Activated gamma-delta T cell treated with anti-CD3 and anti-CD28 coated beads, Interleukin-2, amount 50 U/mL, for 16 hours (primary cell): Measurements from ENCODE around the gene NWD2.

ENCODE experiments used
- DNase-seq: peaks from one replicate; pipeline ENCODE4 v3.0.0-alpha.2; 2020; ENCODE audit warnings: low read depth

The NWD2 gene

DNA sequence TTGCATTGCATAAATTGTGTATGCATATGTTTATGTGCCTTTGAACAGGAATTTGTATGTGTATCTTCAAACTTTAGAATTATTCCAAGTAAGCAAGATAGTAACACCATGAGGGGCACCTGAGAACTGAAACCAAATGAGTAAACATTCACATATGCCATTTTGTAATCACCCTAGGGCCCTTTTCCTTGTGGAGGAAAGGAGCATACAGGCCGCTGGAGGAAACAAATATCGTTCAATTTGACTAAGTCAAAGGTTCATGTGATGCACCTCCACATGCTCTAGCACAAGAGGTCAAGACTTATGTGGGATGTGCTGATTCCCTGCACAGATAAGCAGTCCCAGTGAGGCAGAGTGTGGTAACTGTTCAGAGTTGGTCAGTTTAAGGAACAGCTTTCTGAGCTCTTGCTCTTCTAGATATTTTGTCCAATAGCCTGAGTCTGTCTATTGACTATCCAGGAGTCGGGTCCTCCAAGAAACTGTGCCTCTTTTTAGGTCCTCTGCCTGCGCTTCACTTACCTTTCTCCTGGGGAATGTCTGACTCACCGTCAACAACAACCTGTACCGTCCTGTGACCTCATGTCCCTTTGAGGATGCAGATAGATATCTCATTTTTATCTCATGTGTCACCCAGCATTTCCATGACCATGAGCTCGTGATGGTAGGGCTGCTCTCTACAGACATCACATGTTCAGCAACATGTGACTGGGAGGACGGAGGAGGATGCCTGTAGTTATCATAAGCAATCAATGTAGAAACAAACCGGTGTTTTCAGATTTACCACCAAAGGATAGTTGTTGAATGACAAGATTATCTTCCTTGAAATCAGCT, 196.9 kb downstream of the NWD2 start:
- DNase-seq, result no peak

- no peak for DNase-seq
These were observed 197.4 kb downstream of the NWD2 start for GRCh38 chr4:37442062-37442323.

- no peak for DNase-seq
These were observed 198.6 kb downstream of the NWD2 start for GRCh38 chr4:37443137-37443536.

GRCh38 chr4:37445023-37445422, 200.5 kb downstream of the NWD2 start:
- DNase-seq, result no peak

DNA sequence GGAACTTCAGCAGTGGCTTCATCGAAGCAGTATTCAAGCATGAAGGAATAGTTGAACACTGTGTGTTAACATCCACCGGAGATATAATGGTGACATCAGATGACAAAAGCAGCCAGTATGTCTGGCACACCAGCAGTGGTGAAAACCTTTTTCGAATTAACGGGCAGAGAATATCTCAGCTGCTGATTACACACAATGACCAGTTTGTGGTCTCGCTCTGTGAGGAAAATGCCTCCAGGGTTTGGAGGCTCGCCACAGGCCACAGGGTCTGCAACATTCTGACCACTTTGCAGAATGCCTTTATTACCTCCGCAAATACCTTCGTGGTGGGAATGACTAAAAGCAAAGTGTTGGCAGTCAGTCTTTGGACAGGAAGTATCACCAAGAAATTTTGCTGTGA, 201.5 kb downstream of the NWD2 start:
- DNase-seq, result no peak

- DNase-seq, result no peak
These were observed 203.3 kb downstream of the NWD2 start for GRCh38 chr4:37447886-37448285.

- DNase-seq, result no peak
These were observed 205.8 kb downstream of the NWD2 start for GRCh38 chr4:37450309-37450708.

- DNase-seq, result no peak
These were observed 206.4 kb downstream of the NWD2 start for GRCh38 chr4:37450911-37451310.

DNA sequence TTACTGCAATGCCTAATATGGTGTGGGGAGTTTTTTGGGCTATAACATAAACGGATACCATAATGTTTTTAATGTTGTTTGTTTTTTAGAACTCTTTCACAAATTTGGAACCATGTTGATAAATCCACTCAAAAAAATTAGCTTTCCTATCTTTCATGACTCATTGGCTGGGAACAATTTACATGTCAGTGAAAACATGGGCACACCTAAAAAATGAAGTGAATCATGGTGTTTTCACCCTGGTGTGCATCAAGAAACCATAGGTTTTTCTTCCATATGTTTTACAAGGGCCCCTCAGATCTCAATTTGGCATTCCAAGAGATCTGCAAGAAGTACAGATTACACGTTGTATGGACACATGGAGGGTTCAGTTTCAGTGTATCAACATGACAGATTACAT, 207.1 kb downstream of the NWD2 start:
- no peak for DNase-seq

GRCh38 chr4:37452952-37453280, 208.4 kb downstream of the NWD2 start:
- no peak for DNase-seq

- DNase-seq, result no peak
These were observed 208.9 kb downstream of the NWD2 start for GRCh38 chr4:37453281-37453998.

GRCh38 chr4:37453999-37454800, 209.7 kb downstream of the NWD2 start:
- no peak for DNase-seq

- no peak for DNase-seq
These were observed 211.0 kb downstream of the NWD2 start for GRCh38 chr4:37455301-37456131.

- no peak for DNase-seq
These were observed 217.3 kb downstream of the NWD2 start for GRCh38 chr4:37461801-37462200.

- no peak for DNase-seq
These were observed 218.7 kb downstream of the NWD2 start for GRCh38 chr4:37463033-37463856.

- no peak for DNase-seq
These were observed 220.0 kb downstream of the NWD2 start for GRCh38 chr4:37464373-37465128.

GRCh38 chr4:37465296-37465695, 220.8 kb downstream of the NWD2 start:
- DNase-seq, result no peak

- no peak for DNase-seq
These were observed 221.3 kb downstream of the NWD2 start for GRCh38 chr4:37465845-37466244.

GRCh38 chr4:37467223-37467622, 222.7 kb downstream of the NWD2 start:
- DNase-seq, result no peak

GRCh38 chr4:37467824-37468223, 223.3 kb downstream of the NWD2 start:
- DNase-seq, result no peak

- no peak for DNase-seq
These were observed 224.7 kb downstream of the NWD2 start for GRCh38 chr4:37469286-37469685.
